GM12873 (cell line): Measurements from ENCODE around the gene ZNF674.

Experiments
- TF ChIP-seq, protein P1 (sequence below): IDR thresholded peaks from 2 replicates; pipeline ENCODE4 v1.5.1; 2012; ENCODE audit warnings: low read depth, mild to moderate bottlenecking, moderate library complexity, low read length, control low read depth; ENCODE audit not compliant: insufficient read depth; ENCODE audit errors: missing control alignments

Gene ZNF674

DNA sequence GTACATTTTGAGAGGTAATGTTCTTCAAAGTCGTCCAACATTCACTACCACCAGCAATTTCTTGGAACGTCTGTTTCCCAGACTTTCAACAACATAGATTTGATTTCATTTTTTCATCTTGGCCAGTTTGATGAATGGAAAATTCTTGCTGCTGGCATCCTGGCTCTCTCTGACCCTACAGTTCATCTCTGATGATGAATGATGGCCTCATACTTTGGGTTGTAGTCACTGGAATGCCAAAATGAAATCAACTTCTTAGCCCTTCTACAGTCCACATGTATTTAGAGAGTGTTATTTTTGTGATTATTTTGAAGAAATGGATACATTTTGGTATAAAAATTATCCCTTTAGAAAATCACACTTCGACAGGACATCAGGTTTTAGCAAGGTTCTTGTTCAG, 37.1 kb upstream of the ZNF674 start:
- TF ChIP-seq, protein P1, sequence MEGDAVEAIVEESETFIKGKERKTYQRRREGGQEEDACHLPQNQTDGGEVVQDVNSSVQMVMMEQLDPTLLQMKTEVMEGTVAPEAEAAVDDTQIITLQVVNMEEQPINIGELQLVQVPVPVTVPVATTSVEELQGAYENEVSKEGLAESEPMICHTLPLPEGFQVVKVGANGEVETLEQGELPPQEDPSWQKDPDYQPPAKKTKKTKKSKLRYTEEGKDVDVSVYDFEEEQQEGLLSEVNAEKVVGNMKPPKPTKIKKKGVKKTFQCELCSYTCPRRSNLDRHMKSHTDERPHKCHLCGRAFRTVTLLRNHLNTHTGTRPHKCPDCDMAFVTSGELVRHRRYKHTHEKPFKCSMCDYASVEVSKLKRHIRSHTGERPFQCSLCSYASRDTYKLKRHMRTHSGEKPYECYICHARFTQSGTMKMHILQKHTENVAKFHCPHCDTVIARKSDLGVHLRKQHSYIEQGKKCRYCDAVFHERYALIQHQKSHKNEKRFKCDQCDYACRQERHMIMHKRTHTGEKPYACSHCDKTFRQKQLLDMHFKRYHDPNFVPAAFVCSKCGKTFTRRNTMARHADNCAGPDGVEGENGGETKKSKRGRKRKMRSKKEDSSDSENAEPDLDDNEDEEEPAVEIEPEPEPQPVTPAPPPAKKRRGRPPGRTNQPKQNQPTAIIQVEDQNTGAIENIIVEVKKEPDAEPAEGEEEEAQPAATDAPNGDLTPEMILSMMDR: no peak

DNA sequence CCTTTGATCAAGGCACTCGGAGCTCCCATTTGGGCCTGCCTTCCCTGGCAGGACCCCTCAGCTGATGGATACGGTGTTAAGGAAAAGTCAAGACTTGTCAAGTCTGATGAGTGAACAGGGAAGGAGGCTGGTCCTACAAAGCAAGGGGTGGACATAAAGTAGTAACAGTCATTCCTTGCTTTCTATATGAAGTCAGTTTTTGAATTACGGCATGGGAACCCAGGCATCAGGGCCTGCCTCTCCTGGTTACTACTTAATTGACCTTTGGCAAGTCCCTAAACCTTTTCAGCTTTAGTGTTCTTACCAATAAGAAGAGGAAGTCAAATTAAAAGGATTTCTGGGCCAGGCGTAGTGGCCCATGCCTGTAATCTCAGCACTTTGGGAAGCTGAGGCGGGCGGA, 35.4 kb upstream of the ZNF674 start:
- TF ChIP-seq, protein P1: no peak

DNA sequence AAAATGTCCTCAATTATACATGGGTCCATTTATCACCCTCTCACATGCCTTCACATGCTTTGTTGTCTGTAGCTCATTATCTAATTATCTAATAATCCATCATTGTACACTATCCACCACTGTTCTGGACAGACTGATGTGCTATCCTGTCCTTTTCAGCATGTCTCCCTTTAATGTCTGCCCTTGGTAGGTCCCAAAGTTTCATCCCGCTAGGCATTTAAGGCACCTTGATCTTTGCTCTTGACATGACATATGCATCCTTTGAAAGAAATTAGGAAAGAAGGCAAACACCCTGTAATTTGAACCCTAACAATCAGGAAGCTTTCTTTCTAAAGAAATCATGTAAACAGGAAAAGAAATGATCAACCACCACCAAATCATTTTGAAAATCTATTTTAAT, 34.0 kb upstream of the ZNF674 start:
- TF ChIP-seq, protein P1: no peak

DNA sequence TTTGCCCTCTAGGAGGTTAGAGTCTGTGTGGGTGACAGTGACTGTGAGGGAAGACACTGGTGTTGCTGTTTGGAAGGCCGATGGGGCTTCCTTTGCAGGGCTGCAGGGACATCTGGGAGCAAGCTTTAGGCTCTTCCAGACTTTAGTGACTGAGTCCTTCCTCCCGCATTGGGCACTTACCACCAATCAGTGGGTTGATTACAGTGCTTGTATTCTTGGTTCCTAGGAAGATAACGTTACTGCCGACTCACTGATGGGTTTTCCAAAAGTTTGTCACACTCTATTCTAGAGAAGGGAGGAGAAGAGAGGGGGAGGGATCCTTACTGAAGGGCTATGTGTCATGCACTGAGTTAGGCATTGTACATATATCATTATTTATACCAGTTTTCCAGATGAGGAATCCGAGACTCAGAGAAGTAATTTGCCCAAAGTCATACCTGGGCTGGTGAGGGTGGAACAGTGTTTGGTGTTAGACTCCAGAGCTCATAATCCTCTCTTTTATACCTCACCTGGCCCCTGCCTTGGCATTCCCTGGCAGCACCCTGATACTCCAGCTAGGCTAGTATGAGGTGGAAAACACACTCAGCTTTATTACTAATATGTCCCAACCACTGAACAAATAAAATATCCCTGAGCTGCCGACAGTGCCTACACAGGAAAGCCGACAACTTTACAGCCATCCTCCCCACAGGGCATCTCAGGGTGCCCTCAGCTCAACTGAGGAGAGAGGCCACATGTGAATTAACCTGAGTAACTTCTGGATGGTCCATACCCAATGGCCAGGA, 32.2 kb upstream of the ZNF674 start:
- TF ChIP-seq, protein P1: no peak

DNA sequence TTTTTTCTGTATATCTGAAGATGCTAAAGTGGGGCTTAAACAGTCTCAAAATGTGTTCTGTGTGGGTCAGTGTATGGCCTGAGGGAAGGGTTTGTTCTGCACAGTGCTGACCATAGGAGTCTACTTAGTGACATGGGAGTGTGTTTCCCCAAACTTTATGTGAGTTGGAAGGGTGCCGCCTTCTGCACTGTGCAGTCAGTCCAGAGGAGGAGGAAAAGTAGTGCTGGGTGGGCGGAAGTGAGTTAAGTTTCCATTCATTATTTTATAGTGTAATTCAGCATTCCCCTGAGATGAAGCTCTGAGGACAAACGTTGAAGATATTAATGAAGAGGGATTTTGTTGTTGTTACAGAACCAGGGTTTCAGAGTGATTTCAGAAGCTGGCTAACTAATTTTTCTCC, 31.2 kb upstream of the ZNF674 start:
- TF ChIP-seq, protein P1: no peak

DNA sequence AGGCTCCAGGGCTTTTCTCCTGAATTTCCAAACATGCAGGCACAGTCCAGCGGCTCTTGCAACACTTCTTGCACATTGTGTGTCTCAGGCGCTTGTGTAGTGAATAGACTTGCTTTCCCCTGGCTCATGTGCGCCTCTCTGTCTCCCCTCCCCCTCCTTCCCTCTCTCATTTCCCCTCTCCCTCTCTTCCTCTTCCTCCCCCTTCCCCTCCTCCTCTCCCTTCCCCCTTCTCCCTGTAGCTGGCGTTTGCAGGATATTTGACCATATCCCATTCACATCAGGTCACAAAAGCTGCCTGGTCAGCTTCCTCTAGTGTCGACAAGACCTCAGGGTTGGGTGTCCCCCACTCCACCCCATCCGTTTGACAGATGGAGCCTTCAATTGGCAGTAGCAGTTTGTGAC, 30.8 kb upstream of the ZNF674 start:
- TF ChIP-seq, protein P1: no peak

DNA sequence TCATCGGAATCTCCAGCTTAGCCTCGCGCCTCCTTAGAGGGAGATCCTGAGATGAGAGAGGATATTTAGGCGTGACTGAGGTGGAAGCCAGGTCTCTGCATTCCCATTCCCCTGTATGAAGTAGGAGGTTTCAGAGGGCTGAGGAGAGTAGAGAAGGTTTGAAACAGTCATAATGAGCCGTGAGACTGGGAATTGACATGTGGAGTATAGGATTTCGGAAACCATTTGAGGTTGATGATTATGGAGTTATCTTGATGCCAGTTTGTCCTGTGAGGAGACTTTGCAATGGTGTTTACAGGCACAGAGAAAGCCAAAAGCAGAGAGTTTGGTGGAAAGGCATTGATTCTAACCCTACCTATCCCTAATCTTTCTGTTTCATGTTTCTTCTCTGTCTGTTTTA, 30.4 kb upstream of the ZNF674 start:
- TF ChIP-seq, protein P1: no peak
